Trophoblast cell (in vitro differentiated cells and primary cell): ENCODE data around the gene GAB3. TPM values are rescaled to one million over a fixed set of nuclear protein-coding genes. Genes with fewer than 3 reads are reported as not detected.
A peak's percentile ranks its signal among the peaks of the same experiment; 100 is the strongest.

Experiments
- DNase-seq, 2 donors: peaks; one replicate each; pipeline ENCODE4 v3.0.0-alpha.2; 2016
- H2AFZ ChIP-seq: 2 replicates; pipeline ENCODE4 v1.6.1; 2013; ENCODE audit warnings: low read length, moderate library complexity, mild to moderate bottlenecking; ENCODE audit not compliant: insufficient read depth, poor library complexity
- H2AK5ac ChIP-seq: 2 replicates; pipeline ENCODE4 v1.6.1; 2013; ENCODE audit warnings: mild to moderate bottlenecking, low read length
- H2BK120ac ChIP-seq: 2 replicates; pipeline ENCODE4 v1.6.1; 2013; ENCODE audit warnings: low read length, mild to moderate bottlenecking, moderate library complexity; ENCODE audit not compliant: insufficient read depth, poor library complexity
- H2BK12ac ChIP-seq: 2 replicates; pipeline ENCODE4 v1.6.1; 2013; ENCODE audit warnings: mild to moderate bottlenecking, low read length, moderate library complexity
- H2BK5ac ChIP-seq: 2 replicates; pipeline ENCODE4 v1.6.1; 2013; ENCODE audit warnings: low read length, low read depth, moderate library complexity, mild to moderate bottlenecking; ENCODE audit not compliant: poor library complexity
- H3K14ac ChIP-seq: 2 replicates; pipeline ENCODE4 v1.6.1; 2013; ENCODE audit warnings: mild to moderate bottlenecking, low read length
- H3K18ac ChIP-seq: 2 replicates; pipeline ENCODE4 v1.6.1; 2013; ENCODE audit warnings: mild to moderate bottlenecking, low read length
- H3K23ac ChIP-seq: 2 replicates; pipeline ENCODE4 v1.6.1; 2013; ENCODE audit warnings: low read length
- H3K27ac ChIP-seq: 2 replicates; pipeline ENCODE4 v1.5.1; 2013; ENCODE audit warnings: low read depth, mild to moderate bottlenecking, inconsistent platforms, low read length, moderate library complexity
- H3K27me3 ChIP-seq: 2 replicates; pipeline ENCODE4 v1.6.1; 2013; ENCODE audit warnings: inconsistent platforms, mild to moderate bottlenecking, low read length, moderate library complexity; ENCODE audit not compliant: insufficient read depth
- H3K36me3 ChIP-seq, 2 experiments: 1 replicate in 1 of 2; 2 replicates in 1 of 2; pipeline ENCODE4 v1.6.1; 2013; ENCODE audit warnings: low read length in 2 of 2, mild to moderate bottlenecking in 2 of 2, moderate library complexity in 1 of 2; ENCODE audit not compliant: insufficient read depth in 2 of 2, control insufficient read depth in 1 of 2
- H3K4ac ChIP-seq: 2 replicates; pipeline ENCODE4 v1.6.1; 2013; ENCODE audit warnings: low read depth, mild to moderate bottlenecking, low read length, moderate library complexity
- H3K4me1 ChIP-seq, 2 experiments: 1 replicate in 1 of 2; 2 replicates in 1 of 2; pipeline ENCODE4 v1.6.1; 2013; ENCODE audit warnings: low read length in 2 of 2, mild to moderate bottlenecking in 2 of 2, moderate library complexity in 1 of 2; ENCODE audit not compliant: insufficient read depth in 2 of 2, control insufficient read depth in 1 of 2
- H3K4me2 ChIP-seq: 2 replicates; pipeline ENCODE4 v1.6.1; 2013; ENCODE audit warnings: inconsistent platforms, mild to moderate bottlenecking, low read length, moderate library complexity
- H3K4me3 ChIP-seq: 2 replicates; pipeline ENCODE4 v1.5.1; 2013; ENCODE audit warnings: mild to moderate bottlenecking, low read depth, low read length, inconsistent platforms
- H3K79me1 ChIP-seq: one replicate; pipeline ENCODE4 v1.6.1; 2013; ENCODE audit warnings: low read length
- H3K79me2 ChIP-seq: 2 replicates; pipeline ENCODE4 v1.6.1; 2013; ENCODE audit warnings: low read length, mild to moderate bottlenecking; ENCODE audit not compliant: control insufficient read depth, insufficient read depth, poor library complexity
- H3K9ac ChIP-seq: 2 replicates; pipeline ENCODE4 v1.6.1; 2013; ENCODE audit warnings: mild to moderate bottlenecking, low read length
- H3K9me3 ChIP-seq: 2 replicates; pipeline ENCODE4 v1.6.1; 2013; ENCODE audit warnings: low read depth, mild to moderate bottlenecking, control low read depth, inconsistent platforms, low read length; ENCODE audit not compliant: insufficient read depth
- H4K12ac ChIP-seq: 2 replicates; pipeline ENCODE4 v1.6.1; 2013; ENCODE audit warnings: low read depth, mild to moderate bottlenecking, low read length, moderate library complexity
- H4K8ac ChIP-seq: 2 replicates; pipeline ENCODE4 v1.6.1; 2013; ENCODE audit warnings: low read depth, mild to moderate bottlenecking, low read length, moderate library complexity
- H4K91ac ChIP-seq: one replicate; pipeline ENCODE4 v1.6.1; 2013; ENCODE audit warnings: low read depth, mild to moderate bottlenecking, low read length, moderate library complexity
- WGBS: extraction: QIAGEN DNeasy Blood & Tissue Kit; methylation state at CpG from one replicate; pipeline ENCODE4 v1.1.7; 2013; ENCODE audit warnings: missing lambda C conversion rate; ENCODE audit not compliant: insufficient read length, insufficient coverage; ENCODE audit errors: extremely low coverage; 5-methylcytosine and 5-hydroxymethylcytosine counted together
- polyA plus RNA-seq: library from polyadenylated mRNA; stranded (reverse); fragments of 200-250 nt; gene quantifications from 2 replicates; pipeline ENCODE4 v1.2.3, GENCODE V29; 2013

Gene GAB3, protein sequence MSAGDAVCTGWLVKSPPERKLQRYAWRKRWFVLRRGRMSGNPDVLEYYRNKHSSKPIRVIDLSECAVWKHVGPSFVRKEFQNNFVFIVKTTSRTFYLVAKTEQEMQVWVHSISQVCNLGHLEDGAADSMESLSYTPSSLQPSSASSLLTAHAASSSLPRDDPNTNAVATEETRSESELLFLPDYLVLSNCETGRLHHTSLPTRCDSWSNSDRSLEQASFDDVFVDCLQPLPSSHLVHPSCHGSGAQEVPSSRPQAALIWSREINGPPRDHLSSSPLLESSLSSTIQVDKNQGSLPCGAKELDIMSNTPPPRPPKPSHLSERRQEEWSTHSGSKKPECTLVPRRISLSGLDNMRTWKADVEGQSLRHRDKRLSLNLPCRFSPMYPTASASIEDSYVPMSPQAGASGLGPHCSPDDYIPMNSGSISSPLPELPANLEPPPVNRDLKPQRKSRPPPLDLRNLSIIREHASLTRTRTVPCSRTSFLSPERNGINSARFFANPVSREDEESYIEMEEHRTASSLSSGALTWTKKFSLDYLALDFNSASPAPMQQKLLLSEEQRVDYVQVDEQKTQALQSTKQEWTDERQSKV
- 0.29 and 0.31 TPM in 2 replicates for polyA plus RNA-seq

DNA sequence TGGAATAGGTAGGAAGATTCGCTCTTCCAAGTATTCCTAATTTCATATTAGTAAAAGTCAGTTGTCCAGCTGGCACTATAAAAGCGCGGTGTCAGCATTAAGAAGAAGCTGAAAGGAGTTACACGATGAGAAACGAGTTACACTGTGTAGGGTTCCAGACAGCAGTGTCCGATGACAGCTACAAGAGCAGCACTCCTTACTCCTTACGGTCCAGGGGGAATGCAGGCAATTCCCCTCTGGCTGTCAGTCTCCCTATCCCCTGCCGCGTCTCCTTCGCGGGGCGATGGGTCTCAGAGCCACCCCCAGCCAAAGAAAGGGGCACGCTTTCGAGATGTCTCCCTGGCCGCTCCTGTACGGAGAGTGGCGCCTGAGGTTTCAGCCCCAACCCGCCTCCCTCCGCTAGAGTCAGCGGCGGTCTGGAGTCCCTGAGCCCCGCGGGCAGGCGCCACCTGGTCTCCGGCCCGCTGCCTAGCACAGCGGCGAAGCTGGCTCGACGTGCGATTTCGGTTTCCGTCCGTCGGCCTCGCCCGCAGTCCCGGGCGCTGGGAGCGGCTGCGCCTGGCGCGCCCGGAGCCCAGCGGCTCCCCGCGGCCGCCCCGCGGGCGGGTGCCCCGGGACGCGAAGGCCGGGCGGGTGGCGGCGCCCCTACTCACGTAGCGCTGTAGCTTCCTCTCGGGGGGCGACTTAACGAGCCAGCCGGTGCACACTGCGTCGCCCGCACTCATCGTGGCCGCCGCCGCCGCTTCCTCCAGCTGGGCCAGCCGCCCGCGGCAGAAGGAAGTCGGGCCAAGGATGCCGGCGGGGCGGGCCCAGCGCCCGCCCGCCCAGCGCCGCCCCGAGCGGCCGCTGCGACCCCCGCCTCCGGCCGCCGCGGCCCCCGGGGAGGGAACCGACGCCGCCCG, at the start of gene GAB3:
Gene GAB3, minus strand, starts transcription at position 777 of the 902 bp plus-strand sequence. Its CDS starts 52 bp downstream, at position 725.
- H3K4ac ChIP-seq: no peak within 1 kb of the TSS
- H3K4me3 ChIP-seq: peak within 1 kb of the TSS; percentile 62
- no peak within 1 kb of the TSS for H4K12ac ChIP-seq
- no peaks in the 10 kb centered on the region for H3K79me2 ChIP-seq
- no peaks in the 10 kb centered on the region for H3K36me3 ChIP-seq
- DNase-seq: peak; percentile 46 to 54
- H2AFZ ChIP-seq: peak within 1 kb of the TSS; percentile 63
- H2AK5ac ChIP-seq: no peak within 1 kb of the TSS
- peaks cover 5% of the 10 kb centered on the region for H3K27me3 ChIP-seq
- H3K9me3 ChIP-seq: no peaks in the 10 kb centered on the region
- no peak within 1 kb of the TSS for H2BK12ac ChIP-seq
- WGBS: no CpG with 5 or more reads among the region's 98 CpGs
- H3K4me2 ChIP-seq: peak within 1 kb of the TSS; percentile 67
- H3K14ac ChIP-seq: no peak within 1 kb of the TSS
- H4K91ac ChIP-seq: no peak within 1 kb of the TSS
- H3K27ac ChIP-seq: no peak within 1 kb of the TSS
- peaks cover 2% of the 10 kb centered on the region for H3K79me1 ChIP-seq
- no peak within 1 kb of the TSS for H4K8ac ChIP-seq
- H2BK120ac ChIP-seq: no peak within 1 kb of the TSS
- no peak within 1 kb of the TSS for H2BK5ac ChIP-seq
- H3K18ac ChIP-seq: no peak within 1 kb of the TSS
- no peak within 1 kb of the TSS for H3K23ac ChIP-seq
- no peak within 1 kb of the TSS for H3K9ac ChIP-seq
- peaks cover 0 to 2% of the 10 kb centered on the region in 2 experiments for H3K4me1 ChIP-seq

GRCh38 chrX:154799556-154800348, 48.9 kb upstream of the GAB3 start:
- Histone ChIP-seq H4K12ac (no peak overlapping the region), H3K36me3 (no peaks in the 10 kb centered on the region), H3K4me2 (no peak overlapping the region), H3K27ac (no peak overlapping the region), H3K9me3 (no peaks in the 10 kb centered on the region), H2BK120ac (no peak overlapping the region), H3K9ac (no peak overlapping the region), H2BK5ac (no peak overlapping the region), H3K14ac (no peak overlapping the region), H3K27me3 (no peaks in the 10 kb centered on the region), H4K8ac (no peak overlapping the region), H3K4me3 (no peak overlapping the region), H3K4me1 (peaks cover 2 to 6% of the 10 kb centered on the region in 2 experiments), H3K23ac (no peak overlapping the region), H4K91ac (no peak overlapping the region), H2AK5ac (no peak overlapping the region), H2BK12ac (no peak overlapping the region), H3K79me1 (peaks cover 4% of the 10 kb centered on the region), H2AFZ (no peak overlapping the region), H3K79me2 (no peaks in the 10 kb centered on the region), H3K18ac (no peak overlapping the region), H3K4ac (no peak overlapping the region)
- DNase-seq: no peak
- WGBS: no CpG with 5 or more reads among the region's 9 CpGs

DNA sequence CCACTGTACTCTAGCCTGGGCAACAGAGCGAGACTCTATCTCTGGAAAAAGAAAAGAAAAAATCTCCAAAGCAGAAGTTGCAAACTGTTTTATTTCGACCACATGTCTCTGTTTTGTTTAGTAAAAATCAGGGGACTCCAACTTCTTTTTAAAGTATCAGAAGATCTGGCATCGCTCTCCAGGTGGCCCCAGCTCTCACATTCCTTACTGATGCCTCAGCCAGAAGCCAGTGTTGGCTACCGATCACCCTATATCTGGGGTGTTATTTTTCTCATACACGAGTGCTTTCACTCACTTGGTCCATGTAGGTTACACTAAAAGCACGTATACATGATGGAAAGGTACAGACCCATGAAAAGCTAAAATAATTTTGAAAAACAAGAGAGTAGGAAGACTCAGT, 46.1 kb upstream of the GAB3 start:
- Histone ChIP-seq H3K27me3 (no peaks in the 10 kb centered on the region), H4K12ac (no peak overlapping the region), H3K36me3 (no peaks in the 10 kb centered on the region), H2BK5ac (no peak overlapping the region), H3K79me1 (no peaks in the 10 kb centered on the region), H3K14ac (no peak overlapping the region), H3K27ac (no peak overlapping the region), H4K91ac (no peak overlapping the region), H3K18ac (no peak overlapping the region), H3K9ac (no peak overlapping the region), H3K4me3 (no peak overlapping the region), H3K9me3 (no peaks in the 10 kb centered on the region), H2AFZ (no peak overlapping the region), H2BK12ac (no peak overlapping the region), H3K23ac (no peak overlapping the region), H4K8ac (no peak overlapping the region), H3K4ac (no peak overlapping the region), H2AK5ac (no peak overlapping the region), H3K4me2 (no peak overlapping the region), H2BK120ac (no peak overlapping the region), H3K79me2 (no peaks in the 10 kb centered on the region), H3K4me1 (peaks cover 2 to 3% of the 10 kb centered on the region in 2 experiments)
- no CpG with 5 or more reads among the region's 6 CpGs for WGBS
- DNase-seq: no peak

DNA sequence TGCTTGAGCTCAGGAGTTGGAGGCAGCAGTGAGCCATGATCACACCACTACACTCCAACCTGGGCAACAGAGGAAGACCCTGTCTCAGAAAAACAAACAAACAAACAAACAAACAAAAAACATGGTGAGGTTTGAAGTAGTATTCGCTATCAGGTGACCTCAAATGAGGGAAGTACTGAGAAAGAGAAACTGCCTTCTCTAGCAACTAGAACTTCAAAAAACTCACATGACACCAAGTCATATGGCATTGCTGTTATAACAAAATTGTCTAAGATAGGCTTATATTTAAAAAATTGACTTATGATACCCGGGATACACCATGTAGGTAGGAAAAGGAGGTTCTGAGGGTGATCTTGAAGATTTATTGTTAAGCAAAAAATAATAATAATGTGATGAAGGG, 44.1 kb upstream of the GAB3 start:
- no peak overlapping the region for H3K9ac ChIP-seq
- WGBS: no CpG with 5 or more reads among the region's 2 CpGs
- no peak overlapping the region for H4K12ac ChIP-seq
- H4K91ac ChIP-seq: no peak overlapping the region
- H2AK5ac ChIP-seq: no peak overlapping the region
- H2BK120ac ChIP-seq: no peak overlapping the region
- H2AFZ ChIP-seq: no peak overlapping the region
- H2BK5ac ChIP-seq: no peak overlapping the region
- no peaks in the 10 kb centered on the region for H3K79me2 ChIP-seq
- H3K23ac ChIP-seq: no peak overlapping the region
- no peak overlapping the region for H3K4me3 ChIP-seq
- peaks cover 0 to 2% of the 10 kb centered on the region in 2 experiments for H3K4me1 ChIP-seq
- no peaks in the 10 kb centered on the region for H3K36me3 ChIP-seq
- H4K8ac ChIP-seq: no peak overlapping the region
- H3K18ac ChIP-seq: no peak overlapping the region
- no peak overlapping the region for H2BK12ac ChIP-seq
- H3K14ac ChIP-seq: no peak overlapping the region
- H3K9me3 ChIP-seq: no peaks in the 10 kb centered on the region
- no peak overlapping the region for H3K4me2 ChIP-seq
- H3K4ac ChIP-seq: no peak overlapping the region
- H3K27ac ChIP-seq: no peak overlapping the region
- H3K27me3 ChIP-seq: no peaks in the 10 kb centered on the region
- H3K79me1 ChIP-seq: no peaks in the 10 kb centered on the region
- DNase-seq: no peak
